Epithelial cell of esophagus (primary cell): Measurements from ENCODE around the gene ARHGEF7.

Experiments used
- DNase-seq: peaks from one replicate; pipeline ENCODE4 v3.0.0; 2010; ENCODE audit warnings: low read depth
- H3K4me3 ChIP-seq: 2 replicates; pipeline ENCODE4 v1.5.1; 2011; ENCODE audit warnings: mild to moderate bottlenecking, low read length, control low read depth
- CTCF ChIP-seq: IDR thresholded peaks from 2 replicates; pipeline ENCODE4 v1.5.1; 2011; ENCODE audit warnings: low read depth, mild to moderate bottlenecking, low read length, control low read depth, inconsistent platforms; ENCODE audit not compliant: insufficient read depth; ENCODE audit errors: missing control alignments

ARHGEF7 gene

GRCh38 chr13:111283457-111283856 is 168.3 kb downstream of the ARHGEF7 start:
- TF ChIP-seq CTCF: no peak
- no peak overlapping the region for H3K4me3 ChIP-seq
- no peak for DNase-seq

GRCh38 chr13:111283991-111284390 is 168.9 kb downstream of the ARHGEF7 start:
- H3K4me3 ChIP-seq: no peak overlapping the region
- TF ChIP-seq CTCF: no peak
- DNase-seq: no peak

GRCh38 chr13:111284565-111284964 is 169.5 kb downstream of the ARHGEF7 start:
- no peak for TF ChIP-seq CTCF
- no peak for DNase-seq
- no peak overlapping the region for H3K4me3 ChIP-seq

- no peak for DNase-seq
- TF ChIP-seq CTCF: no peak
Measured at GRCh38 chr13:111286162-111286561, 171.1 kb downstream of the ARHGEF7 start.

DNA sequence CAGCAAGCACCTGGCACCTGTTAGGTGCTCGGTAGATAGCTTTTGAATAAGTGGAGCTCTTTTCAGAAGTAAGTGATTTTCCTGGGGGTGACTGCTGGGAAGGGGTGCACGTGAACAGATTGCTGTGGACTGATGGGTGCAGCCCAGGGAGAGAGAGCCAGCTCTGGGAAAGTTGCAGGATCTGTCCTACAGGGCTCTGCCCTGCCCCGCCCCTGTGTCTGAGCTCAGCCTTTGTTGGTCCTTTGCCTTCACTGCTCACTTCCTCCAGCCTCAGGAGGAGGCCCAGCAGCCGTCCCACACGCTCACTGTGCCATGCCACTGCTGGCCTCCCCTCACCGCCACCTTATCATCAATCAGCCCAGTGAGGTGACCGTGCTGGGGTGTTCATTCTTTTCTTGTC is 171.6 kb downstream of the ARHGEF7 start:
- TF ChIP-seq CTCF: no peak
- DNase-seq: peak; percentile 4
- H3K4me3 ChIP-seq: no peak overlapping the region

More at GRCh38 chr13:111286162-111286561, 171.1 kb downstream of the ARHGEF7 start:
- H3K4me3 ChIP-seq: no peak overlapping the region

DNA sequence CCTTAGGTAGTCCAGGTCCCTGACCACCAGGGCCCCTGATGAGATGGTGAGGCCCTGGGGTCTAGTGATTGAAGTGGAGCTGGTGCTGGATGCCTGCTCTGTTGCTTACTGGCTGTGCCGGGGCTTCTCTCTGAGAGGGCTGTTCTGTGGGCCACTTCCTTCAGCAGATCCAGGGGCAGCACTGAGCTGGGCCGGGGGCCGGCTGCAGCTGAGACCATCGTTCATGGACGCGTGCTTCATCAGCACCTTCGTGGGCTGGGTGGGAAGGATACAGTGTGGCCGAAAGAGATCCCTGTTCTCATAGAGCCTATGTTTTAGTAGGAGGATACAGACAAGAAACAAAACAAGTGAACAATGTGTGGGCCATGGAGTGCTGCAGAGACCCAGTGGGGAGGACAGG is 172.1 kb downstream of the ARHGEF7 start:
- DNase-seq: no peak
- no peak overlapping the region for H3K4me3 ChIP-seq
- TF ChIP-seq CTCF: no peak

DNA sequence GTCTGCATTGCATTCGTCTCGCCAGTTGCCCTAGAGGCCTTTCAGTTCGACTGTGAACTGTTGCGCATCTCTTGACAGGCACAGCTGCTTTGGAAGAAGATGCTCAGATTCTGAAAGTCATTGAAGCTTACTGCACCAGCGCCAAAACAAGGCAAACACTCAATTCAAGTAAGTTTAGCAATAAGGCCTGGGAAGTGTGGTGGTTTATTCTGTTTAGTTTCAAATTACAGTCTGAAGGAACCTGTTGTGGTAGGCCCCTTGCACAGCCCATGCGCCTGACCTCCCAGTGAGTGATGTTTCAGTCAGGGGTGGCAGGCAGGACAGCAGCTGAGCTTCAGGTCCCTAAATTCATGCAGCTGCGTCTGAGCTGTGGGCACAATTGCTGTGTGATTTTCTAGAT is 173.2 kb downstream of the ARHGEF7 start:
- no peak for DNase-seq
- no peak for TF ChIP-seq CTCF
- H3K4me3 ChIP-seq: no peak overlapping the region
